ENCODE measurements around the gene PPM1H.

DNA sequence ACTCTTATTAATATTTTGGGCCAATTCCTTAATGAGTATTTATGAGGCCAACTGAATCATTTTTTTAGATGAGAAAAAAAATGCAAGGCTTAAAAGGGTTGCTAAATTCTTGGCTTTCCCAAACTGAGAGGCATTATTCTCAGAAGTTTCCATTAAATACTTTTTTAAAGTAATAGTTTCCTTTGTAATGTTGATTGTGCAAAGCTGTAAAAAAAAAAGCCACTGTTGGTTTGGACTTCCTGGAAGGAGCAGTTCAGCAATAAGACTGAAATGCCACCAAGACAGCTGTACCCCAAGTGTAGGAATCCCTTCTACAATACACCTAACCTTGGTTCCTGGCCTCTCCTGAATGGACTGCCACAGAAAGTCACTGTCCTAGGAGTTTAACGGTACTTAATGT, 237.1 kb downstream of the PPM1H start:
- TF ChIP-seq, protein P1, sequence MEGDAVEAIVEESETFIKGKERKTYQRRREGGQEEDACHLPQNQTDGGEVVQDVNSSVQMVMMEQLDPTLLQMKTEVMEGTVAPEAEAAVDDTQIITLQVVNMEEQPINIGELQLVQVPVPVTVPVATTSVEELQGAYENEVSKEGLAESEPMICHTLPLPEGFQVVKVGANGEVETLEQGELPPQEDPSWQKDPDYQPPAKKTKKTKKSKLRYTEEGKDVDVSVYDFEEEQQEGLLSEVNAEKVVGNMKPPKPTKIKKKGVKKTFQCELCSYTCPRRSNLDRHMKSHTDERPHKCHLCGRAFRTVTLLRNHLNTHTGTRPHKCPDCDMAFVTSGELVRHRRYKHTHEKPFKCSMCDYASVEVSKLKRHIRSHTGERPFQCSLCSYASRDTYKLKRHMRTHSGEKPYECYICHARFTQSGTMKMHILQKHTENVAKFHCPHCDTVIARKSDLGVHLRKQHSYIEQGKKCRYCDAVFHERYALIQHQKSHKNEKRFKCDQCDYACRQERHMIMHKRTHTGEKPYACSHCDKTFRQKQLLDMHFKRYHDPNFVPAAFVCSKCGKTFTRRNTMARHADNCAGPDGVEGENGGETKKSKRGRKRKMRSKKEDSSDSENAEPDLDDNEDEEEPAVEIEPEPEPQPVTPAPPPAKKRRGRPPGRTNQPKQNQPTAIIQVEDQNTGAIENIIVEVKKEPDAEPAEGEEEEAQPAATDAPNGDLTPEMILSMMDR (IDR thresholded peaks at IDR 0.05 in 4 of 5, conservative IDR thresholded peaks at IDR 0.05 in 1 of 5) = no peak
- no peak for TF ChIP-seq POLR2A (IDR thresholded peaks at IDR 0.05)

Measured in gastrocnemius medialis (tissue), 4 donors.